Measurements from ENCODE around the gene KCND3. TPM values are rescaled to one million over a fixed set of nuclear protein-coding genes. Genes with fewer than 3 reads are reported as not detected.
A peak's percentile ranks its signal among the peaks of the same experiment; 100 is the strongest.

The KCND3 gene
- total and polyA plus RNA-seq, 4 donors = 1.1 to 25.3 (median 12.4) TPM

DNA sequence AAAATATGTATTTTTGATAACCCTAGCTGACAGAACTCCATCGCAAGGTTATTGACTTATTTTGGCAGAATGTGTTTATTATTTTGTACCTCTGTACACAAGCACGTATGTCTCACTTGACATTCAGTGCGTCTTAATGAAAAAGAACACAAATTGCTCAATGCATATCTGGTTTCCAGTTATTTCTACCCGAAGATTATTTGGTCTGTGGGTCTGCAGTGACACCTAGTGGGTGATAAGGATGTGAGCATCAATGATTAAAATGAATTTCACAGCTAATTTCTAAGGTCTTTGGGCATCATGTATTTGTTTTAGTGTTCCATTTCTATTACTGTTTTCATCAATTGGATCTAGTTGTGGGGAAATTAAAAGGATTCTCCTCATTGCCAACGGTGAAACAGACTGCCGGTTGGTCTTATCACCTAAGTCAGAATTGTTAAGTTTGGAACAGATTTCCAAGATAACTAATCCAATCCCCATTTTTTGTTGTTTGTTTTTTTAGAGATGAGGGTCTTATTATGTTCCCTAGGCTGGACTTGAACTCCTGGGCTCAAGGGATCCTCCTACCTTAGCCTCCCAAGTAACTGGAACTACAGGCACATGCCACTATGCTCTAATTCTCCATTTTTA is 219.8 kb downstream of the KCND3 start:
- ATAC-seq (ENCODE audit: low FRiP score) = peak; percentile 81

DNA sequence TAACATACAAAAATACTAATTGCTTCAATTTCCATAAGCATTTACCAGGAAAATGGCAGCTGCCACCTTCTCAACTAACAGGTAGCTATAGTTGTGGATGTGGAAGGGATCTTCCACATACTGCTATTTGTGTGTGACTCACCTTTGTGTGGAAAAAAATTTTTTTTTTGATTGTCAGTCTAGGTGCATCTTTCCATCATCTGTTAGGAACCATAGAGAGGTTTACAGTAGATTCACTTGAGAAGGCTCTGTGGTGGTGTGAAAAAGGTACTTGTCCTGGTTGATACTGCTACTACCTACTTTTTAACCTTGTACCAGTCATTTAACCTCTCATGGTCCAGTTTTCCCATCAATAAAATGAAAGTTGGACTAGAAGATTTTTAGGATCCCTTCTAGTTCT is 220.8 kb downstream of the KCND3 start:
- H3K36me3 ChIP-seq (ENCODE audit: control insufficient read depth in 1 of 2, insufficient read depth in 2 of 2, low read length in 1 of 2) = peaks cover 2 to 9% of the 10 kb centered on the region in 2 donors
- DNase-seq (no peak), ATAC-seq (ENCODE audit: low FRiP score) (no peak)
- no peaks in the 10 kb centered on the region for H3K4me1 ChIP-seq (ENCODE audit: control insufficient read depth in 1 of 2, insufficient read depth in 2 of 2, low read length in 2 of 2)
- no peaks in the 10 kb centered on the region for H3K9me3 ChIP-seq (ENCODE audit: control insufficient read depth, low read length)
- H3K27me3 ChIP-seq (ENCODE audit: control insufficient read depth in 1 of 2, insufficient read depth in 2 of 2, low read length in 1 of 2) = no peaks in the 10 kb centered on the region
- H3K4me3 ChIP-seq (ENCODE audit: low read length in 2 of 2) = no peak overlapping the region
- intact Hi-C loops (cut with DNase I) = loop anchor here (2.0 to 10.0 kb wide), 3 partner anchors 288 to 546 kb away; partner anchors contain the start of gene CHI3L2 (in 1 of the 2)
- no peak overlapping the region for H3K27ac ChIP-seq (ENCODE audit: low read depth in 1 of 2, low read length in 2 of 2)

More for the DNA sequence above, 219.8 kb downstream of the KCND3 start:
- Histone ChIP-seq H3K4me3 (ENCODE audit: low read length in 2 of 2) (no peak overlapping the region), H3K27me3 (ENCODE audit: control insufficient read depth in 1 of 2, insufficient read depth in 2 of 2, low read length in 1 of 2) (no peaks in the 10 kb centered on the region), H3K27ac (ENCODE audit: low read depth in 1 of 2, low read length in 2 of 2) (no peak overlapping the region), H3K36me3 (ENCODE audit: control insufficient read depth in 1 of 2, insufficient read depth in 2 of 2, low read length in 1 of 2) (peaks cover 2 to 9% of the 10 kb centered on the region in 2 donors), H3K4me1 (ENCODE audit: control insufficient read depth in 1 of 2, insufficient read depth in 2 of 2, low read length in 2 of 2) (no peaks in the 10 kb centered on the region), H3K9me3 (ENCODE audit: control insufficient read depth, low read length) (no peaks in the 10 kb centered on the region)
- intact Hi-C loops (cut with DNase I) = loop anchor here (2.0 to 10.0 kb wide), 3 partner anchors 289 to 547 kb away; partner anchors contain the start of gene CHI3L2 (in 1 of the 2)
- DNase-seq = no peak
- WGBS, 2 donors = 21% methylated on average over 6 of the region's 6 CpGs

DNA sequence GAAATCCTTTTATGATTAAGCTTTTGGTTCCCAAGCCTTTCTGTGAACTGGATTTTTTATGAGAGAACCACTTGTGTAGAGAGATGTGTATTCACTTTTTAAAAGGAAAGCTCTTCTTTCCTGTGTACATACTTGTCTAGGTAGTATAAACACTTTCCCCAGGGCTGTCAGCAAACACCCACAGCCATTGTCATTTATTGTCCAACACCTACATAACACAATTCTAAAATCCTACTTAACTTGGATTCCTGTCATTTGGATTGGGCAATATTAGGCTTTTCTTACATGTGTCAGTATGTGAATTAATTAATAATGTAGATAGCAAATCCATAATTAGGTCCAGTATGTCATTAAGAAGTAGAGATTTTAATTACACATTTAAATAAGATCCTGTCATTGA is 221.4 kb downstream of the KCND3 start:
- DNase-seq (no peak), ATAC-seq (ENCODE audit: low FRiP score) (no peak)
- H3K9me3 ChIP-seq (ENCODE audit: control insufficient read depth, low read length) = no peaks in the 10 kb centered on the region
- intact Hi-C loops (cut with DNase I) = loop anchor here (2.0 to 10.0 kb wide), 3 partner anchors 287 to 546 kb away; partner anchors contain the start of gene CHI3L2 (in 1 of the 2)
- no peaks in the 10 kb centered on the region for H3K4me1 ChIP-seq (ENCODE audit: control insufficient read depth in 1 of 2, insufficient read depth in 2 of 2, low read length in 2 of 2)
- no peaks in the 10 kb centered on the region for H3K27me3 ChIP-seq (ENCODE audit: control insufficient read depth in 1 of 2, insufficient read depth in 2 of 2, low read length in 1 of 2)
- peaks cover 4 to 9% of the 10 kb centered on the region in 2 donors for H3K36me3 ChIP-seq (ENCODE audit: control insufficient read depth in 1 of 2, insufficient read depth in 2 of 2, low read length in 1 of 2)
- no peak overlapping the region for H3K27ac ChIP-seq (ENCODE audit: low read depth in 1 of 2, low read length in 2 of 2)
- H3K4me3 ChIP-seq (ENCODE audit: low read length in 2 of 2) = no peak overlapping the region

DNA sequence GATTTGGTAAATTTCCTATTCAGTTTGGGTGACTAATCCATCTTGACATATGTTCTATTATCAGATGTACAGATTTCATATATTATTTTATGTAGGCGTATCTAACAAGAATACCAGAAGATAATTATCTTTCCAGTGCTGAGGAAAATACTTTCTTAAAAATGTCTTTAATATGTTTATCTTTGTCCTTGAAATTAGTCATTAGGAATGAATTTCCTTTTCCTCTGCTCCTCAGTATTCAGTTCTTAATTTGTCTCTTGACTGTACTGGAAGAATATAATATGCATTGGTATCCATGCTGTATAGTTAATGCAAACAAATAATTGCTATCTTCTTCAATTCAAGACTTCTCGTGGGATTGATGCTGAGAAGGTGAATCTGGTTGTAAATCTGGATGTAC is 227.1 kb downstream of the KCND3 start:
- no peak for ATAC-seq (ENCODE audit: low FRiP score)
- Histone ChIP-seq H3K36me3 (ENCODE audit: control insufficient read depth in 1 of 2, insufficient read depth in 2 of 2, low read length in 1 of 2) (peaks cover 4 to 9% of the 10 kb centered on the region in 2 donors), H3K9me3 (ENCODE audit: control insufficient read depth, low read length) (no peaks in the 10 kb centered on the region), H3K27me3 (ENCODE audit: control insufficient read depth in 1 of 2, insufficient read depth in 2 of 2, low read length in 1 of 2) (no peaks in the 10 kb centered on the region), H3K4me3 (ENCODE audit: low read length in 2 of 2) (no peak overlapping the region), H3K27ac (ENCODE audit: low read depth in 1 of 2, low read length in 2 of 2) (no peak overlapping the region), H3K4me1 (ENCODE audit: control insufficient read depth in 1 of 2, insufficient read depth in 2 of 2, low read length in 2 of 2) (no peaks in the 10 kb centered on the region)
- WGBS, 2 donors = 89 to 90% methylated on average over 2 of the region's 2 CpGs
- no peak for DNase-seq
- intact Hi-C loops (cut with DNase I) = loop anchor here in 1 of 2 donors (10.0 kb wide), 1 partner anchor 538 kb away; the partner anchor contains the start of gene CHI3L2

DNA sequence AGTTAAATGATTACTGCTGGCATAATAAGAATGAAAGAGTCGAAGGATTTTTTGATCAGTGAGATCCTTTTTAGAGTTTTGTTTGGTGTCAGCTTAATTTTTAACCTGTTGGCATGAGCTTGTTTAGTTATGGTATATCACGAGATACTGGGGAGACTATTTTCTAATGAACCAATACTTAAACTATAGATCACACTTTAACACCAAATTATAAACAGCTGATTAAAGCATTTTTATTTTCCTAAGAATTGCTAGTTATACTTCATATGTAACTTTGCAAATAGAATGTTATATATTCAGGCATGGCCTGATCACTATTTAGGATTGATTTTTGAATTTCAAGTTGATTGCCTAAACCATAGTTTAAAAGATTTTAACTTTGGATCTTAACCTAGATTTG is 227.8 kb downstream of the KCND3 start:
- Histone ChIP-seq H3K27me3 (ENCODE audit: control insufficient read depth in 1 of 2, insufficient read depth in 2 of 2, low read length in 1 of 2) (no peaks in the 10 kb centered on the region), H3K9me3 (ENCODE audit: control insufficient read depth, low read length) (no peaks in the 10 kb centered on the region), H3K4me3 (ENCODE audit: low read length in 2 of 2) (no peak overlapping the region), H3K27ac (ENCODE audit: low read depth in 1 of 2, low read length in 2 of 2) (no peak overlapping the region), H3K4me1 (ENCODE audit: control insufficient read depth in 1 of 2, insufficient read depth in 2 of 2, low read length in 2 of 2) (no peaks in the 10 kb centered on the region), H3K36me3 (ENCODE audit: control insufficient read depth in 1 of 2, insufficient read depth in 2 of 2, low read length in 1 of 2) (peaks cover 4 to 8% of the 10 kb centered on the region in 2 donors)
- ATAC-seq (ENCODE audit: low FRiP score) (no peak), DNase-seq (no peak)
- intact Hi-C loops (cut with DNase I) = loop anchor here in 1 of 2 donors (10.0 kb wide), 1 partner anchor 537 kb away; the partner anchor contains the start of gene CHI3L2
- 91 to 93% methylated on average over 2 of the region's 2 CpGs for WGBS, 2 donors

DNA sequence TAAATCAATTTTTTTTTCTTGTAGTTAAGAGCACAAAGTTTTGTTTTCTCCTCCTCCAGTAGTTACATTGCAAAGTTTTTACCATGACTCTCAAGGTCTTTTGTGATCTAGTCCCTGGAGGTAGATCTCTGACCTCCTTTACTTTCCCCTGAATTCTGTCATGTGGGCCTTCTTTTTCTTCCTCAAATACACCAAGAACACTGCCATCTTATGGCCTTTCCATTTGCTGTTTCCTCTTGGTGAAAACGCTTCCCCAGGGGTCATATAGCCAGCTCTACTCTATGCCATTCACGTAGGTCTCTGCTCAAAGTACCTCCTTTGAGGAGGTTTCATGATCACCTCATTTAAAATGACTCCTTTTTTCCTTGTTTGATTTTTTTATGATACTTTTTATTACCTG is 231.1 kb downstream of the KCND3 start:
- WGBS, 2 donors = 58 to 64% methylated on average over 2 of the region's 2 CpGs
- no peak for ATAC-seq (ENCODE audit: low FRiP score)
- Histone ChIP-seq H3K27me3 (ENCODE audit: control insufficient read depth in 1 of 2, insufficient read depth in 2 of 2, low read length in 1 of 2) (no peaks in the 10 kb centered on the region), H3K4me3 (ENCODE audit: low read length in 2 of 2) (no peak overlapping the region), H3K27ac (ENCODE audit: low read depth in 1 of 2, low read length in 2 of 2) (no peak overlapping the region), H3K36me3 (ENCODE audit: control insufficient read depth in 1 of 2, insufficient read depth in 2 of 2, low read length in 1 of 2) (peaks cover 0 to 2% of the 10 kb centered on the region in 2 donors), H3K9me3 (ENCODE audit: control insufficient read depth, low read length) (no peaks in the 10 kb centered on the region), H3K4me1 (ENCODE audit: control insufficient read depth in 1 of 2, insufficient read depth in 2 of 2, low read length in 2 of 2) (no peaks in the 10 kb centered on the region)
- no peak for DNase-seq
- intact Hi-C loops (cut with DNase I) = loop anchor here in 1 of 2 donors (5.0 to 10.0 kb wide), 2 partner anchors 41 to 274 kb away; no protein-coding TSS in a partner anchor

DNA sequence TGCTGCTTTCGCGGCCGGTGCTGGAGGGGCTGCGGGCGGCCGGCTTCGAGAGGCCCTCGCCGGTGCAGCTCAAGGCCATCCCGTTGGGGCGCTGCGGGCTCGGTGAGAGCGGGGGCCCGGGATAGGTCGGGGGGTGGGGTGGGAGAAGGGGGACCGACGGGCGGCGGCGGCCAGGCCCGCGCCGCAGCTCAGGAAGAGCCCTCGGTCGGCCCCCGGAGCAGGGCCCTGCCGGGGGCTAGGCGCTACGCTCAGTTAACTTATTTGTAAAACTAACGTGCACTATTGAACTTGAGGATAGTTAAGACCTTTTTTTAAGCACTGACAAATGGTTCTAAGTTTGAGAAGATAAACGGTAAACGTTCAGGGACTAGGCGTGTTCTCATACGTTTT is 233.3 kb downstream of the KCND3 start:
- ATAC-seq (ENCODE audit: low FRiP score) (no peak), DNase-seq (no peak)
- Histone ChIP-seq H3K27me3 (ENCODE audit: control insufficient read depth in 1 of 2, insufficient read depth in 2 of 2, low read length in 1 of 2) (no peaks in the 10 kb centered on the region), H3K4me3 (ENCODE audit: low read length in 2 of 2) (peak overlapping the region; percentile 93 to 97), H3K36me3 (ENCODE audit: control insufficient read depth in 1 of 2, insufficient read depth in 2 of 2, low read length in 1 of 2) (no peaks in the 10 kb centered on the region), H3K9me3 (ENCODE audit: control insufficient read depth, low read length) (no peaks in the 10 kb centered on the region), H3K27ac (ENCODE audit: low read depth in 1 of 2, low read length in 2 of 2) (peak overlapping the region; percentile 1 to 53), H3K4me1 (ENCODE audit: control insufficient read depth in 1 of 2, insufficient read depth in 2 of 2, low read length in 2 of 2) (no peaks in the 10 kb centered on the region)
- intact Hi-C loops (cut with DNase I) = loop anchor here in 1 of 2 donors (5.0 to 10.0 kb wide), 2 partner anchors 39 to 271 kb away; no protein-coding TSS in a partner anchor
- 0 to 1% methylated on average over 35 of the region's 35 CpGs for WGBS, 2 donors

DNA sequence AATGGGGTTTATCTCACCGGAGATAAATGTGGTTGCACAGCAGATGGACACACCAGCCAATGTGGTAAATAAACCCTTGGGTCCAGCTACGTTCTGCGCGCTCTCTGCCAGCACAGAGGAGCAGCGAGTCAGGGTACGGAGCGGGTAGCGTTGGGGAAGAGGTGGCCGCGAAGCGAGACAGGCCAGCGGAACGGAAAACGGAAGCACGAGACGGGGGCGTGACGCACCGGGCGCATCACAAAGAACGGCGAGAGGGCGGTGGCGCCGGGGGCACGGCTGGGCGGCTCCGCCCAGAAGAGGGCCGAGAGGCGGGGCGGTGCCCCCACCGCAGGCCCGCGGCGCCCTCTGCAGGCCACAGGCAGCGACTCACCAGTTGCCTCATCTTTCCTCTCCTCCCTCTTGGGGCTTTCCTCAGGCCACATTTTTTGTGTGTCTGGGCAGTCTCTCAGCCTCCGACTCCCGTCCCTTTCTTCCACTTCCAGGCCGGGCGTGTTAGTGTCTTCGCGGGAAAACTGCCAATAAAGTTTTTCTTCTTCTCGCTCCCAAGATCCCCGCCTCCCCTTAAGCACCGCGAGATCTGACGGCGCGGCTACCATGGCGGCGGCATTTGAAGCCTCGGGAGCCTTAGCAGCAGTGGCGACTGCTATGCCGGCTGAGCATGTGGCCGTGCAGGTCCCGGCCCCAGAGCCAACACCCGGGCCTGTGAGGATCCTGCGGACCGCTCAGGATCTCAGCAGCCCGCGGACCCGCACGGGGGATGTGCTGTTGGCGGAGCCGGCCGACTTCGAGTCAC is 233.9 kb downstream of the KCND3 start, which contains the start of gene DDX20:
TSS of gene DDX20 (plus strand) at position 571 of the 793 bp plus-strand sequence. CDS start at position 595, 24 bp downstream.
- WGBS, 2 donors = 0% methylated on average over 58 to 67 of the region's 67 CpGs
- Histone ChIP-seq H3K4me3 (ENCODE audit: low read length in 2 of 2) (peak within 1 kb of the TSS; percentile 93 to 97), H3K27me3 (ENCODE audit: control insufficient read depth in 1 of 2, insufficient read depth in 2 of 2, low read length in 1 of 2) (no peaks in the 10 kb centered on the region), H3K36me3 (ENCODE audit: control insufficient read depth in 1 of 2, insufficient read depth in 2 of 2, low read length in 1 of 2) (no peaks in the 10 kb centered on the region), H3K27ac (ENCODE audit: low read depth in 1 of 2, low read length in 2 of 2) (peak within 1 kb of the TSS; percentile 1 to 64), H3K9me3 (ENCODE audit: control insufficient read depth, low read length) (no peaks in the 10 kb centered on the region), H3K4me1 (ENCODE audit: control insufficient read depth in 1 of 2, insufficient read depth in 2 of 2, low read length in 2 of 2) (no peaks in the 10 kb centered on the region)
- ATAC-seq (ENCODE audit: low FRiP score) (peak; percentile 99), DNase-seq (peak; percentile 97 to 98)
- intact Hi-C loops (cut with DNase I) = loop anchor here in 1 of 2 donors (5.0 to 10.0 kb wide), 2 partner anchors 38 to 271 kb away; no protein-coding TSS in a partner anchor

Measured in aorta (tissue), 5 donors.